GM12878 (cell line): ENCODE data around the gene C10orf67. TPM values are rescaled to one million over a fixed set of nuclear protein-coding genes. Genes with fewer than 3 reads are reported as not detected.

Experiments used
- ATAC-seq: fragments of 200-7000 bp; cut with Tn5 transposase; 3 replicates; pipeline ENCODE4 v1.9.1; 2020; ENCODE audit warnings: mild to moderate bottlenecking, moderate library complexity
- BruUV-seq: library from RNA; stranded (reverse); fragments of 400-500 nt; replicated peaks from 2 replicates; lab custom pipeline; 2021; lab: Mats Ljungman, UMichigan
- CTCF ChIA-PET: fragments of 300-600 bp; sonication (Branson Sonifier 250); formaldehyde crosslinking; extraction: SDS; loops from one replicate; lab custom pipeline; 2021; ENCODE audit warnings: inconsistent platforms; lab: Yijun Ruan, JAX
- POLR2A ChIA-PET: fragments of 350-600 bp; formaldehyde crosslinking; extraction: SDS; loops from one replicate; lab custom pipeline; 2021; ENCODE audit warnings: inconsistent platforms; lab: Charles Lee
- RAD21 ChIA-PET: fragments of 300-600 bp; sonication (Branson Sonifier 250); formaldehyde crosslinking; loops from one replicate; lab custom pipeline; 2023; ENCODE audit warnings: antibody characterized with exemption; ENCODE audit not compliant: unreplicated experiment; lab: Charles Lee
- SMC1A ChIA-PET: fragments of 300-600 bp; sonication (Branson Sonifier 250); formaldehyde crosslinking; loops from one replicate; lab custom pipeline; 2023; ENCODE audit not compliant: unreplicated experiment, uncharacterized antibody; lab: Charles Lee
- DNase-seq: peaks from one replicate; pipeline ENCODE4 v3.0.0-alpha.2; 2011; ENCODE audit warnings: low read depth, low spot score
- FAIRE-seq: peaks from 3 replicates; lab custom pipeline; 2011; peaks lifted over from hg19 to GRCh38; lab: Jason Lieb, UNC
- H2AFZ ChIP-seq: 2 replicates; pipeline ENCODE4 v1.6.0; 2011; ENCODE audit warnings: low read depth, low read length, control low read depth; ENCODE audit not compliant: control insufficient read depth
- H3K27ac ChIP-seq: 2 replicates; pipeline ENCODE4 v1.5.1; 2011; ENCODE audit warnings: control low read depth; ENCODE audit not compliant: control insufficient read depth, insufficient read depth
- H3K27me3 ChIP-seq, 2 experiments: replicated peaks in 1 of 2; 2 replicates each; pipeline versions ENCODE4 v1.6.0 to v1.6.1; 2011; ENCODE audit warnings: low read length in 1 of 2; ENCODE audit not compliant: control insufficient read depth in 2 of 2, insufficient read depth in 2 of 2
- H3K36me3 ChIP-seq, 2 experiments: 2 replicates each; pipeline ENCODE4 v1.5.1; 2011; ENCODE audit warnings: low read length in 1 of 2; ENCODE audit not compliant: control insufficient read depth in 2 of 2, insufficient read depth in 2 of 2
- H3K4me1 ChIP-seq: 2 replicates; pipeline ENCODE4 v1.6.1; 2011; ENCODE audit warnings: mild to moderate bottlenecking, low read length, moderate library complexity, mixed read lengths; ENCODE audit not compliant: control insufficient read depth, insufficient read depth
- H3K4me2 ChIP-seq: 2 replicates; pipeline ENCODE4 v1.6.0; 2011; ENCODE audit warnings: control low read depth; ENCODE audit not compliant: control insufficient read depth, insufficient read depth
- H3K4me3 ChIP-seq: fragments of 200-600 bp; sonication (generic); 2 replicates; pipeline ENCODE4 v1.5.1; 2016
- H3K79me2 ChIP-seq: 2 replicates; pipeline ENCODE4 v1.6.0; 2011; ENCODE audit warnings: low read length; ENCODE audit not compliant: control insufficient read depth, insufficient read depth
- H3K9ac ChIP-seq: 2 replicates; pipeline ENCODE4 v1.8.0; 2011; ENCODE audit warnings: low read length, control low read depth, mixed read lengths; ENCODE audit not compliant: control insufficient read depth, insufficient read depth
- H3K9me3 ChIP-seq: replicated peaks from 3 replicates; pipeline ENCODE4 v1.5.1; 2011; ENCODE audit warnings: mild to moderate bottlenecking, low read length; ENCODE audit not compliant: control insufficient read depth, insufficient read depth
- H4K20me1 ChIP-seq: 2 replicates; pipeline ENCODE4 v1.6.0; 2011; ENCODE audit not compliant: control insufficient read depth, insufficient read depth
- BCL11A ChIP-seq: IDR thresholded peaks from 2 replicates; pipeline ENCODE4 v1.6.1; 2011; ENCODE audit warnings: low read depth, low read length
- DPF2 ChIP-seq: fragments of 450-650 bp; IDR thresholded peaks from 2 replicates; pipeline ENCODE4 v1.6.1; 2017; ENCODE audit warnings: mild to moderate bottlenecking
- FOS ChIP-seq: IDR thresholded peaks from 3 replicates; pipeline ENCODE4 v1.6.1; 2011; ENCODE audit warnings: borderline replicate concordance; ENCODE audit not compliant: insufficient read length; ENCODE audit errors: extremely low read depth
- IKZF1 ChIP-seq: fragments of 450-650 bp; conservative IDR thresholded peaks from 2 replicates; pipeline ENCODE4 v1.6.1; 2017; ENCODE audit warnings: antibody characterized with exemption, mild to moderate bottlenecking
- KAT2A ChIP-seq: conservative IDR thresholded peaks from 2 replicates; pipeline ENCODE4 v1.6.1; 2011; ENCODE audit warnings: low read depth, low read length; ENCODE audit not compliant: control insufficient read depth
- MTA3 ChIP-seq: IDR thresholded peaks from 2 replicates; pipeline ENCODE4 v1.6.1; 2012; ENCODE audit warnings: low read length, inconsistent platforms, borderline replicate concordance
- NBN ChIP-seq: fragments of 450-650 bp; IDR thresholded peaks from 2 replicates; pipeline ENCODE4 v1.6.1; 2016
- PRDM15 ChIP-seq: fragments of 450-650 bp; formaldehyde crosslinking; IDR thresholded peaks from 2 replicates; pipeline ENCODE4 v1.4.0; 2020; ENCODE audit warnings: mild to moderate bottlenecking, moderate library complexity
- RAD51 ChIP-seq: fragments of 450-650 bp; IDR thresholded peaks from 2 replicates; pipeline ENCODE4 v1.6.1; 2016; ENCODE audit warnings: moderate library complexity, mild to moderate bottlenecking, inconsistent platforms
- RCOR1 ChIP-seq: conservative IDR thresholded peaks from 2 replicates; pipeline ENCODE4 v1.6.1; 2012; ENCODE audit warnings: low read depth, low read length, improper control_type of control experiment
- SIN3A ChIP-seq: IDR thresholded peaks from 2 replicates; pipeline ENCODE4 v1.6.1; 2012; ENCODE audit warnings: low read depth, low read length, improper control_type of control experiment
- SMAD1 ChIP-seq: fragments of 450-650 bp; IDR thresholded peaks from 2 replicates; pipeline ENCODE4 v1.6.1; 2018; ENCODE audit warnings: mild to moderate bottlenecking, low read depth; ENCODE audit not compliant: partially characterized antibody
- SMC3 ChIP-seq: IDR thresholded peaks from 2 replicates; pipeline ENCODE4 v1.6.1; 2011; ENCODE audit warnings: low read length, improper control_type of control experiment, borderline replicate concordance
- SRF ChIP-seq, 2 experiments: IDR thresholded peaks; 2 replicates each; pipeline ENCODE4 v1.6.1; 2011; ENCODE audit warnings: low read depth in 2 of 2, low read length in 2 of 2, mild to moderate bottlenecking in 1 of 2, moderate library complexity in 1 of 2
- WGBS: methylation state at CpG from one replicate; pipeline ENCODE4 v1.1.6; 2016; ENCODE audit warnings: low lambda C conversion rate; ENCODE audit not compliant: insufficient replicate concordance, insufficient coverage; ENCODE audit errors: missing lambda C conversion rate; 5-methylcytosine and 5-hydroxymethylcytosine counted together
- in situ Hi-C: fragments of 300-500 bp; cut with MboI; formaldehyde crosslinking; loops from 9 replicates; pipeline ENCODE4 v1.14.3; 2018; ENCODE audit warnings: mixed read lengths
- intact Hi-C: fragments of 100-400 bp; cut with micrococcal nuclease; formaldehyde crosslinking; loops from one replicate; pipeline ENCODE4 v1.14.2; 2022; ENCODE audit not compliant: unreplicated experiment
- polyA plus RNA-seq, 11 experiments: library from polyadenylated mRNA; depleted of rRNA in 4 of 11; unstranded in 6 of 11; stranded (reverse) in 5 of 11; fragments of >200 nt; fragmentation: Nextera tagmentation in 4 of 11; fragmentation: Illumina TruSeq in 1 of 11; extraction: Ambion mirVana in 4 of 11; extraction: Trizol in 1 of 11; gene quantifications; 1 replicate in 1 of 11; 2 replicates in 10 of 11; pipeline versions ENCODE4 v1.2.1 to v1.2.3, GENCODE V29; 2011 to 2016; ENCODE audit warnings: inconsistent platforms in 2 of 11, missing spikeins in 2 of 11, low read depth in 1 of 11
- total RNA-seq, 4 experiments: library from RNA; depleted of rRNA in 3 of 4; stranded (reverse); fragments of >200 nt in 3 of 4; fragmentation: Illumina TruSeq in 1 of 4; extraction: Trizol in 1 of 4; gene quantifications; 2 replicates each; pipeline versions ENCODE4 v1.2.1 to v1.2.3, GENCODE V29; 2013 to 2021
- TF ChIP-seq, protein P1 (sequence below): fragments of 450-650 bp; IDR thresholded peaks from 2 replicates; pipeline ENCODE4 v1.6.1; 2014; ENCODE audit warnings: mild to moderate bottlenecking
- TF ChIP-seq, protein P2 (sequence below): fragments of 450-650 bp; IDR thresholded peaks from 2 replicates; pipeline ENCODE4 v1.6.1; 2018; ENCODE audit warnings: mild to moderate bottlenecking, low read depth, moderate library complexity; ENCODE audit not compliant: partially characterized antibody

The C10orf67 gene
- total and polyA plus RNA-seq, 10 of the 15 experiments (the other 5 are each of a cell fraction or from before 2014, with no cell fraction given), result 0.06 TPM; not detected in 9

- no peak for TF ChIP-seq IKZF1
- TF ChIP-seq RCOR1, result no peak
- no peak for TF ChIP-seq PRDM15 (CRISPR knock-in tag)
- TF ChIP-seq SIN3A, result no peak
- TF ChIP-seq, protein P1, sequence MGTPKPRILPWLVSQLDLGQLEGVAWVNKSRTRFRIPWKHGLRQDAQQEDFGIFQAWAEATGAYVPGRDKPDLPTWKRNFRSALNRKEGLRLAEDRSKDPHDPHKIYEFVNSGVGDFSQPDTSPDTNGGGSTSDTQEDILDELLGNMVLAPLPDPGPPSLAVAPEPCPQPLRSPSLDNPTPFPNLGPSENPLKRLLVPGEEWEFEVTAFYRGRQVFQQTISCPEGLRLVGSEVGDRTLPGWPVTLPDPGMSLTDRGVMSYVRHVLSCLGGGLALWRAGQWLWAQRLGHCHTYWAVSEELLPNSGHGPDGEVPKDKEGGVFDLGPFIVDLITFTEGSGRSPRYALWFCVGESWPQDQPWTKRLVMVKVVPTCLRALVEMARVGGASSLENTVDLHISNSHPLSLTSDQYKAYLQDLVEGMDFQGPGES, result no peak
- no peak for TF ChIP-seq BCL11A
- no peak for TF ChIP-seq RAD51
Observed at GRCh38 chr10:23200586-23200985, 144.0 kb downstream of the C10orf67 start (continued).

GRCh38 chr10:23199768-23200511, 144.7 kb downstream of the C10orf67 start:
- no peak for FAIRE-seq
- Histone ChIP-seq H2AFZ (no peak overlapping the region), H3K4me3 (no peak overlapping the region), H3K36me3 (no peaks in the 10 kb centered on the region), H3K9me3 (no peaks in the 10 kb centered on the region), H3K27me3 (peaks cover 3 to 4% of the 10 kb centered on the region in 2 experiments; a peak in 3 of 4 replicates), H3K79me2 (no peaks in the 10 kb centered on the region), H3K4me2 (no peak overlapping the region), H3K27ac (no peak overlapping the region), H4K20me1 (no peaks in the 10 kb centered on the region), H3K4me1 (no peaks in the 10 kb centered on the region), H3K9ac (no peak overlapping the region)
- no TSS peak for BruUV-seq
- in situ Hi-C loops (no loop called here), intact Hi-C loops (no loop called here)
- no peak for ATAC-seq
- WGBS, result 18% methylated on average over 30 of the region's 30 CpGs
- SMC1A ChIA-PET, result no interaction called here
- POLR2A ChIA-PET, result no interaction called here
- TF ChIP-seq FOS (no peak), DPF2 (no peak), SMAD1 (no peak), SRF (IDR thresholded peaks at IDR 0.05; ENCODE audit: low read depth in 2 of 2, low read length in 2 of 2) (no peak), KAT2A (no peak), NBN (no peak), SMC3 (no peak), IKZF1 (no peak), MTA3 (no peak)
- TF ChIP-seq, protein P2, sequence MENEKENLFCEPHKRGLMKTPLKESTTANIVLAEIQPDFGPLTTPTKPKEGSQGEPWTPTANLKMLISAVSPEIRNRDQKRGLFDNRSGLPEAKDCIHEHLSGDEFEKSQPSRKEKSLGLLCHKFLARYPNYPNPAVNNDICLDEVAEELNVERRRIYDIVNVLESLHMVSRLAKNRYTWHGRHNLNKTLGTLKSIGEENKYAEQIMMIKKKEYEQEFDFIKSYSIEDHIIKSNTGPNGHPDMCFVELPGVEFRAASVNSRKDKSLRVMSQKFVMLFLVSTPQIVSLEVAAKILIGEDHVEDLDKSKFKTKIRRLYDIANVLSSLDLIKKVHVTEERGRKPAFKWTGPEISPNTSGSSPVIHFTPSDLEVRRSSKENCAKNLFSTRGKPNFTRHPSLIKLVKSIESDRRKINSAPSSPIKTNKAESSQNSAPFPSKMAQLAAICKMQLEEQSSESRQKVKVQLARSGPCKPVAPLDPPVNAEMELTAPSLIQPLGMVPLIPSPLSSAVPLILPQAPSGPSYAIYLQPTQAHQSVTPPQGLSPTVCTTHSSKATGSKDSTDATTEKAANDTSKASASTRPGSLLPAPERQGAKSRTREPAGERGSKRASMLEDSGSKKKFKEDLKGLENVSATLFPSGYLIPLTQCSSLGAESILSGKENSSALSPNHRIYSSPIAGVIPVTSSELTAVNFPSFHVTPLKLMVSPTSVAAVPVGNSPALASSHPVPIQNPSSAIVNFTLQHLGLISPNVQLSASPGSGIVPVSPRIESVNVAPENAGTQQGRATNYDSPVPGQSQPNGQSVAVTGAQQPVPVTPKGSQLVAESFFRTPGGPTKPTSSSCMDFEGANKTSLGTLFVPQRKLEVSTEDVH, result no peak
- no peak for DNase-seq
- RAD21 ChIA-PET, result interaction anchor here (0.6 kb wide), 1 partner anchor 518 kb away, joined by 3 read pairs; no protein-coding TSS in a partner anchor
- CTCF ChIA-PET, result no interaction called here
